H9 (cell line): ENCODE measurements around the gene CCDC178. TPM values are rescaled to one million over a fixed set of nuclear protein-coding genes. Genes with fewer than 3 reads are reported as not detected.
A peak's percentile ranks its signal among the peaks of the same experiment; 100 is the strongest.

Source experiments
- DNase-seq: peaks from one replicate; pipeline ENCODE4 v3.0.0-alpha.2; 2017
- H2AFZ ChIP-seq: one replicate; pipeline ENCODE4 v1.6.1; 2013; ENCODE audit warnings: mild to moderate bottlenecking, low read length, control low read depth, moderate library complexity
- H2AK5ac ChIP-seq: 2 replicates; pipeline ENCODE4 v1.6.1; 2013; ENCODE audit warnings: low read length, control low read depth, mixed read lengths; ENCODE audit not compliant: insufficient read length
- H2BK120ac ChIP-seq: one replicate; pipeline ENCODE4 v1.6.1; 2013; ENCODE audit warnings: low read depth, mild to moderate bottlenecking, low read length, control low read depth, inconsistent platforms; ENCODE audit not compliant: poor library complexity, severe bottlenecking
- H2BK12ac ChIP-seq: 2 replicates; pipeline ENCODE4 v1.6.1; 2013; ENCODE audit warnings: low read length, control low read depth, mixed read lengths, low read depth; ENCODE audit not compliant: insufficient read length
- H2BK15ac ChIP-seq: 2 replicates; pipeline ENCODE4 v1.6.1; 2013; ENCODE audit warnings: low read depth, low read length, control low read depth
- H2BK20ac ChIP-seq: one replicate; pipeline ENCODE4 v1.6.1; 2013; ENCODE audit warnings: low read depth, mild to moderate bottlenecking, low read length, control low read depth, inconsistent platforms; ENCODE audit not compliant: poor library complexity, severe bottlenecking
- H2BK5ac ChIP-seq: 2 replicates; pipeline ENCODE4 v1.6.1; 2013; ENCODE audit warnings: low read length, control low read depth, mixed read lengths; ENCODE audit not compliant: insufficient read length
- H3K14ac ChIP-seq: 2 replicates; pipeline ENCODE4 v1.6.1; 2013; ENCODE audit warnings: low read length, control low read depth; ENCODE audit not compliant: insufficient read depth
- H3K18ac ChIP-seq: 2 replicates; pipeline ENCODE4 v1.6.1; 2013; ENCODE audit warnings: low read depth, mild to moderate bottlenecking, mixed read lengths, low read length, control low read depth; ENCODE audit not compliant: insufficient read length
- H3K23ac ChIP-seq: 2 replicates; pipeline ENCODE4 v1.6.1; 2013; ENCODE audit warnings: low read length, control low read depth, mixed read lengths, low read depth; ENCODE audit not compliant: insufficient read length
- H3K23me2 ChIP-seq: 2 replicates; pipeline ENCODE4 v1.6.1; 2013; ENCODE audit warnings: low read depth, mild to moderate bottlenecking, mixed read lengths, low read length, control low read depth; ENCODE audit not compliant: insufficient read length, poor library complexity, severe bottlenecking
- H3K27ac ChIP-seq: 2 replicates; pipeline ENCODE4 v1.5.1; 2013; ENCODE audit warnings: low read length, control low read depth, mixed read lengths, low read depth; ENCODE audit not compliant: insufficient read length
- H3K27me3 ChIP-seq: 2 replicates; pipeline ENCODE4 v1.6.1; 2013; ENCODE audit warnings: low read length, control low read depth, inconsistent platforms; ENCODE audit not compliant: insufficient read depth
- H3K4ac ChIP-seq: 2 replicates; pipeline ENCODE4 v1.6.1; 2013; ENCODE audit warnings: low read depth, mild to moderate bottlenecking, control low read depth, inconsistent platforms, low read length, moderate library complexity
- H3K4me1 ChIP-seq: 2 replicates; pipeline ENCODE4 v1.6.1; 2013; ENCODE audit warnings: low read length, control low read depth, inconsistent platforms; ENCODE audit not compliant: insufficient read depth
- H3K4me2 ChIP-seq: 2 replicates; pipeline ENCODE4 v1.6.1; 2013; ENCODE audit warnings: low read length, control low read depth, mixed read lengths; ENCODE audit not compliant: insufficient read length, insufficient read depth
- H3K56ac ChIP-seq: 2 replicates; pipeline ENCODE4 v1.6.1; 2013; ENCODE audit warnings: low read depth, mild to moderate bottlenecking, mixed read lengths, low read length, control low read depth; ENCODE audit not compliant: insufficient read length
- H3K79me1 ChIP-seq: 2 replicates; pipeline ENCODE4 v1.6.1; 2013; ENCODE audit warnings: low read depth, mild to moderate bottlenecking, moderate library complexity, low read length, control low read depth, inconsistent platforms; ENCODE audit not compliant: insufficient read depth, poor library complexity, severe bottlenecking
- H3K79me2 ChIP-seq: 2 replicates; pipeline ENCODE4 v1.6.1; 2013; ENCODE audit warnings: low read length, control low read depth, inconsistent platforms; ENCODE audit not compliant: insufficient read depth
- H3K9ac ChIP-seq: 2 replicates; pipeline ENCODE4 v1.6.1; 2013; ENCODE audit warnings: low read length, control low read depth, mixed read lengths; ENCODE audit not compliant: insufficient read length; ENCODE audit errors: extremely low read depth
- H3K9me3 ChIP-seq: one replicate; pipeline ENCODE4 v1.6.1; 2013; ENCODE audit warnings: low read depth, low read length, inconsistent platforms; ENCODE audit not compliant: control insufficient read depth
- H3T11ph ChIP-seq: one replicate; pipeline ENCODE4 v1.6.1; 2013; ENCODE audit warnings: mild to moderate bottlenecking, low read length, control low read depth, inconsistent platforms
- H4K20me1 ChIP-seq: one replicate; pipeline ENCODE4 v1.6.1; 2013; ENCODE audit not compliant: control insufficient read depth, insufficient read length, insufficient read depth
- H4K5ac ChIP-seq: 2 replicates; pipeline ENCODE4 v1.6.1; 2013; ENCODE audit warnings: low read depth, mild to moderate bottlenecking, mixed read lengths, low read length, control low read depth; ENCODE audit not compliant: insufficient read length
- H4K8ac ChIP-seq: replicated peaks from 2 replicates; pipeline ENCODE4 v1.6.1; 2013; ENCODE audit warnings: low read length, control low read depth, mixed read lengths, low read depth; ENCODE audit not compliant: insufficient read length
- H4K91ac ChIP-seq: 2 replicates; pipeline ENCODE4 v1.6.1; 2013; ENCODE audit warnings: low read depth, mild to moderate bottlenecking, moderate library complexity, mixed read lengths, low read length, control low read depth; ENCODE audit not compliant: insufficient read length
- H3K27ac Mint-ChIP-seq, 3 experiments: 2 replicates in 2 of 3; 3 replicates in 1 of 3; pipeline ENCODE4 v1.8.0; 2020 to 2021; ENCODE audit warnings: mixed read lengths in 3 of 3, mild to moderate bottlenecking in 1 of 3, moderate library complexity in 1 of 3
- H3K27me3 Mint-ChIP-seq: 2 replicates; pipeline ENCODE4 v1.8.0; 2021; ENCODE audit warnings: low read depth, mild to moderate bottlenecking, moderate library complexity, mixed read lengths
- H3K36me3 Mint-ChIP-seq, 3 experiments: 2 replicates in 2 of 3; 3 replicates in 1 of 3; pipeline ENCODE4 v1.8.0; 2020 to 2021; ENCODE audit warnings: low read depth in 3 of 3, mixed read lengths in 3 of 3; ENCODE audit not compliant: insufficient read depth in 1 of 3
- H3K4me1 Mint-ChIP-seq, 2 experiments: 2 replicates each; pipeline ENCODE4 v1.8.0; 2020; ENCODE audit warnings: mixed read lengths in 2 of 2
- H3K4me3 Mint-ChIP-seq, 2 experiments: 2 replicates in 1 of 2; 3 replicates in 1 of 2; pipeline ENCODE4 v1.8.0; 2020 to 2021; ENCODE audit warnings: mild to moderate bottlenecking in 2 of 2, mixed read lengths in 2 of 2, moderate library complexity in 1 of 2
- H3K9me3 Mint-ChIP-seq, 2 experiments: 2 replicates in 1 of 2; 3 replicates in 1 of 2; pipeline ENCODE4 v1.8.0; 2020; ENCODE audit warnings: mild to moderate bottlenecking in 2 of 2, mixed read lengths in 2 of 2, moderate library complexity in 1 of 2
- WGBS: extraction: QIAGEN DNeasy Blood & Tissue Kit; methylation state at CpG from one replicate; pipeline ENCODE4 v1.1.7; 2013; ENCODE audit warnings: missing lambda C conversion rate, low lambda C conversion rate, mixed read lengths; ENCODE audit not compliant: insufficient read length; ENCODE audit errors: extremely low coverage; 5-methylcytosine and 5-hydroxymethylcytosine counted together
- total RNA-seq: library from RNA; stranded (reverse); gene quantifications from 2 replicates; pipeline ENCODE4 v1.2.1, GENCODE V29; 2021
- TF ChIP-seq, protein P1 (sequence below): fragments of 200-600 bp; sonication (generic); conservative IDR thresholded peaks from 3 replicates; pipeline ENCODE4 v1.8.0; 2021; ENCODE audit warnings: antibody characterized with exemption, mild to moderate bottlenecking

CCDC178 gene
- total RNA-seq, 1 experiment from 2014 or later, result not detected

DNA sequence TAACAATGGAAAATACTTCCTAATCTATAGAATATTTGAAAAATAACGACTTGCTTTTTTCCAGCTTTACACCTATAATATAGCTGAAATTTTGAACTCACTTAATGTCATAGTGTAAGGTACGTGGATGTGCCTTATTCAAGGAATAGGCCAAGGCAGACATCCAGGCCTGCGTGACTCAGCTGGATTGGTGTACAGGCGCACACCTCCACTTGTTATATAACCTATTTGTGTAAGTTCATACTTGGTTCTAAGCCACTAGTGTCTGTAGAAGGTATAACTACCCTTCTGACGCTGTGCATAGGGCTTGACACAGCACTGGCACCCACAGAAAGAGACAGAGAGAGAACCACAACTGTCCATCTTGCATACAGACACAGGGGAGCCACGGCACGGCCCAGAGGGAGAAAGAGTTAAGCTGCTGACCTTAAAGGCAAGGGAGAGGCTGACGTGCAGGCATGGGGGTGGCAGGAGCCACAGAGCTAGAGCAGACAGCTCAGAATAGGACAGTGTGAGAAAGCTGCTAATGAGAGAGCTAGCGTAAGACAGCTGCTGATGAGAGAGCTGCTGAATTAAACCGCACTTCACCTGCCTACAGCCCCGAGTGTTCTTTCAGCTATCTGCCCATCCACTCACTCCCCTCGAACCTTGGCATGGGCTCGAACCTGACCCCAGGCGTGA is 16.1 kb downstream of the CCDC178 start:
- no peak overlapping the region for H2BK12ac ChIP-seq
- H3K9ac ChIP-seq, result no peak overlapping the region
- H2BK120ac ChIP-seq, result no peak overlapping the region
- WGBS, result no CpG with 5 or more reads among the region's 14 CpGs
- no peak overlapping the region for H2BK15ac ChIP-seq
- H3K14ac ChIP-seq, result no peak overlapping the region
- H2AK5ac ChIP-seq, result no peak overlapping the region
- H3K23ac ChIP-seq, result no peak overlapping the region
- no peak overlapping the region for H3K56ac ChIP-seq
- no peaks in the 10 kb centered on the region for H3K79me2 ChIP-seq
- no peaks in the 10 kb centered on the region for H3K4me1 ChIP-seq
- H3K9me3 ChIP-seq, result no peaks in the 10 kb centered on the region
- no peak overlapping the region for H3K27ac ChIP-seq
- no peak overlapping the region for H3K18ac ChIP-seq
- no peaks in the 10 kb centered on the region for H3K9me3 Mint-ChIP-seq
- H3K23me2 ChIP-seq, result no peaks in the 10 kb centered on the region
- no peaks in the 10 kb centered on the region for H4K20me1 ChIP-seq
- no peaks in the 10 kb centered on the region for H3K36me3 Mint-ChIP-seq
- no peak overlapping the region for H3K4me2 ChIP-seq
- H4K8ac ChIP-seq, result no peak overlapping the region
- no peaks in the 10 kb centered on the region for H3K79me1 ChIP-seq
- no peaks in the 10 kb centered on the region for H3K27me3 Mint-ChIP-seq
- H3T11ph ChIP-seq, result no peak overlapping the region
- no peak overlapping the region for H4K91ac ChIP-seq
- H3K4ac ChIP-seq, result no peak overlapping the region
- TF ChIP-seq, protein P1, sequence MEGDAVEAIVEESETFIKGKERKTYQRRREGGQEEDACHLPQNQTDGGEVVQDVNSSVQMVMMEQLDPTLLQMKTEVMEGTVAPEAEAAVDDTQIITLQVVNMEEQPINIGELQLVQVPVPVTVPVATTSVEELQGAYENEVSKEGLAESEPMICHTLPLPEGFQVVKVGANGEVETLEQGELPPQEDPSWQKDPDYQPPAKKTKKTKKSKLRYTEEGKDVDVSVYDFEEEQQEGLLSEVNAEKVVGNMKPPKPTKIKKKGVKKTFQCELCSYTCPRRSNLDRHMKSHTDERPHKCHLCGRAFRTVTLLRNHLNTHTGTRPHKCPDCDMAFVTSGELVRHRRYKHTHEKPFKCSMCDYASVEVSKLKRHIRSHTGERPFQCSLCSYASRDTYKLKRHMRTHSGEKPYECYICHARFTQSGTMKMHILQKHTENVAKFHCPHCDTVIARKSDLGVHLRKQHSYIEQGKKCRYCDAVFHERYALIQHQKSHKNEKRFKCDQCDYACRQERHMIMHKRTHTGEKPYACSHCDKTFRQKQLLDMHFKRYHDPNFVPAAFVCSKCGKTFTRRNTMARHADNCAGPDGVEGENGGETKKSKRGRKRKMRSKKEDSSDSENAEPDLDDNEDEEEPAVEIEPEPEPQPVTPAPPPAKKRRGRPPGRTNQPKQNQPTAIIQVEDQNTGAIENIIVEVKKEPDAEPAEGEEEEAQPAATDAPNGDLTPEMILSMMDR, result no peak
- peak overlapping the region in 1 of 3 experiments; percentile 50; a peak in 1 of 7 replicates for H3K27ac Mint-ChIP-seq
- no peak overlapping the region for H3K4me3 Mint-ChIP-seq
- no peaks in the 10 kb centered on the region for H3K4me1 Mint-ChIP-seq
- DNase-seq, result no peak
- no peak overlapping the region for H2AFZ ChIP-seq
- no peak overlapping the region for H2BK5ac ChIP-seq
- H4K5ac ChIP-seq, result no peak overlapping the region
- no peaks in the 10 kb centered on the region for H3K27me3 ChIP-seq
- H2BK20ac ChIP-seq, result no peak overlapping the region
